Erythroblast (primary cell): ENCODE measurements around the gene TMEM131L.
"Not testable (repeated sequence)": the region's sequence is repeated elsewhere in the genome, so short reads cannot be mapped to it uniquely, and the experiment has no call there.

Source experiments
- GATA1 ChIP-seq: IDR thresholded peaks from 2 replicates; pipeline ENCODE4 v1.6.1; 2011; ENCODE audit warnings: low read depth, mild to moderate bottlenecking, control low read depth, low read length, moderate library complexity
- POLR2A ChIP-seq: IDR thresholded peaks from 2 replicates; pipeline ENCODE4 v1.6.1; 2011; ENCODE audit warnings: mild to moderate bottlenecking, low read length

DNA sequence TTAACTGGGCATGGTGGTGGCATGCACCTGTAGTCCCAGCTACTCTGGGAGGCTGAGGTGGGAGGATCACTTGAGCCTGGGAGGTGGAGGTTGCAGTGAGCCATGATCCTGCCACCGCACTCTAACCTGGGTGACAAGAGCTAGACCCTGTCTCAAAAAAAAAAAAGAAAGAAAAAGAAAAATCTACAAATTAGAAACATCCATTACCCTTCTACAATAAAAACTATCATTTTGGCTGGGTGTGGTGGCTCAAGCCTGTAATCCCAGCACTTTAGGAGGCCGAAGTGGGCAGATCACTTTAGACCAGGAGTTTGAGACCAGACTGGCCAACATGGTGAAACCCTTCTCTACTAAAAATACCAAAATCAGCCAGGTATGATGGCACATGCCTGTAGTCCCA lies 43.1 kb downstream of the TMEM131L start:
- TF ChIP-seq POLR2A, GATA1: not testable (repeated sequence)
